PFSK-1 (cell line): Measurements from ENCODE around the gene PROKR1.

Source experiments
- FOXP2 ChIP-seq: optimal IDR thresholded peaks from 2 replicates; pipeline ENCODE3; 2011; ENCODE audit warnings: borderline replicate concordance, control low read depth, inconsistent platforms; ENCODE audit not compliant: insufficient read depth; ENCODE audit errors: extremely low read length, extremely low read depth
- POLR2AphosphoS5 ChIP-seq: IDR thresholded peaks from 2 replicates; pipeline ENCODE4 v1.6.1; 2012; ENCODE audit warnings: low read depth, mild to moderate bottlenecking, control low read depth, low read length, moderate library complexity
- REST ChIP-seq, 2 experiments: IDR thresholded peaks; 2 replicates each; pipeline versions ENCODE4 v1.6.1 to v1.8.0; 2011 to 2012; ENCODE audit warnings: low read depth in 2 of 2, low read length in 2 of 2, control low read depth in 1 of 2, inconsistent platforms in 1 of 2, mild to moderate bottlenecking in 1 of 2, moderate library complexity in 1 of 2; ENCODE audit not compliant: insufficient read depth in 1 of 2
- SIN3A ChIP-seq: IDR thresholded peaks from 2 replicates; pipeline ENCODE4 v1.6.1; 2012; ENCODE audit warnings: mild to moderate bottlenecking, low read length, moderate library complexity, borderline replicate concordance; ENCODE audit not compliant: insufficient read depth
- TAF1 ChIP-seq: IDR thresholded peaks from 2 replicates; pipeline ENCODE4 v1.6.1; 2012; ENCODE audit warnings: low read length, control low read depth, borderline replicate concordance; ENCODE audit not compliant: insufficient read depth

The PROKR1 gene

DNA sequence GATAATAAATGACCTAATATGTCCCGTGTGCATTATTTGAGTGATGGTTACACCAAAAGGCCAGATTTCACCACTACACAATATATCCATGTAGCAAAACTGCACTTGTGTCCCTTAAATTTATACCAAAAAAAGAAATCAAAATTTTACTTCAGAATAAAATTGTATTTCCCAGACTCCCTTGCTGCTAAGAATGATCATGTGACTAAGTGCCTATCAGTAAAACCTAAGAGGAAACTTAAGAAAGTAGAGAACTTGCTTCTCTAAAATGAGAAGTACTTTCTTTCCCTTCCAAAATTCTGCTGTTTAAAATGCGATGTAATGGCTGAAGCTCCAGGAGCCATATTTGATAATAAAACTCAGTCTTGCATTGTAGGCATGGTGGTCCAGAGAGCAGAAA, 24.0 kb downstream of the PROKR1 start:
- TF ChIP-seq TAF1 = no peak
- no peak for TF ChIP-seq POLR2AphosphoS5
- TF ChIP-seq FOXP2 = no peak
- TF ChIP-seq SIN3A = no peak
- no peak for TF ChIP-seq REST (IDR thresholded peaks at IDR 0.05; ENCODE audit: insufficient read depth in 1 of 2, low read depth in 2 of 2, low read length in 2 of 2)

DNA sequence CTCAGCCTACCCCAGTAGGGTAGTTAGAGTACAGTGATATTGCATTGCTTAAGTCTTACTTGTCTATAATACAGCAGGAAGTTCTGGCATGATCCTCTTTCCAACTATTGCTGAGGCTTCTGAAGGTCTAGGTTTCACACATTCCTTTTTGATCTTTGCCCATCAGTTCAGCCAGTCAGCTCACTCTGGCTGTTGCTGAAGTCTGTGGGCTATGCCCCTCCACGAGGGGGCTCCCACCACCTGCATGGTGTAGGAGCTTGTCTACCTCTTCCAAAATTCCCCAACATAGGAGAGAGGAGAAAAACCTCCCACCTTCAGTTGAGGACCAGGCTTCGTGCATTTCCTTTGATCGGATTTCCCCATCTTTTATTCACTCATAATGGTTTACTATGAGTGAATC, 26.3 kb downstream of the PROKR1 start:
- TF ChIP-seq SIN3A (no peak), FOXP2 (no peak), REST (IDR thresholded peaks at IDR 0.05; ENCODE audit: insufficient read depth in 1 of 2, low read depth in 2 of 2, low read length in 2 of 2) (no peak), POLR2AphosphoS5 (no peak), TAF1 (no peak)

GRCh38 chr2:68671961-68672360, 28.6 kb downstream of the PROKR1 start:
- TF ChIP-seq TAF1 (no peak), FOXP2 (no peak), REST (IDR thresholded peaks at IDR 0.05; ENCODE audit: insufficient read depth in 1 of 2, low read depth in 2 of 2, low read length in 2 of 2) (no peak), SIN3A (no peak), POLR2AphosphoS5 (no peak)

DNA sequence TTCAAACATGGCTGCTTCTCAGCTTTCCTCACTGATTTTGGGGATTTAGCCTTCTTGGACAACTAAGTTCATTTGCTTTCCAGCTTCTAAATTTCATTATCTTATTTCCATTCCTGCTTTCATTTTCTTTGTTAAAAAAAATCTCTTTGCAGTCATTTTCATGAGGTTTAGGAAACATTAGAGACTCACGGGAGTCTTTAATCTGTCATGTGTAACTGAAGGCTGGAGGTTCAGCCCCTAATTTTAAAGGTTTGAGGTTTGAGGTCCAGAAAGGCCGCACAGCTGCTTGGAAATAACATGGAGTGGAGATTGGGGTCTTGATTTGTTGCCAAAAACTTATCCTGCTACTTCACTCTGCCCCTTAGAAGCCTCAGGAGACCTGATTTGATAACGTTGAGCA, 30.3 kb downstream of the PROKR1 start:
- TF ChIP-seq REST (IDR thresholded peaks at IDR 0.05; ENCODE audit: insufficient read depth in 1 of 2, low read depth in 2 of 2, low read length in 2 of 2) (no peak), POLR2AphosphoS5 (no peak), TAF1 (no peak), FOXP2 (no peak), SIN3A (no peak)

DNA sequence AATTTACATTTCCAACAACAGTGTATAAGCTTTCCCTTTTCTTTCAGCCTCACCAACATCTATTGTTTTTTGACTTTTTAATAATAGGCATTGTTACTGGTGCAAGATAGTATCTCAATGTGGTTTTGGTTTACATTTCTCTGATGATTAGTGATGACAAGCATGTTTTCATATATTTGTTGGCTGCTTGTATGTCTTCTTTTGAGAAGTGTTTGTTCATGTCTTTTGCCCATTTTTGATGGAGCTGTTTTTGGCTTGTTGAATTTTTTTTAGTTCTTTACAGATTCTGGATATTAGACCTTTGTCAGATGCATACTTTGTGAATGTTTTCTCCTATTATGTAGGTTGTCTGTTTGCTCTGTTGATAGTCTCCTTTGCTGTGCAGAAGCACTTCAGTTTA, 32.1 kb downstream of the PROKR1 start:
- TF ChIP-seq POLR2AphosphoS5 = no peak
- TF ChIP-seq REST (IDR thresholded peaks at IDR 0.05; ENCODE audit: insufficient read depth in 1 of 2, low read depth in 2 of 2, low read length in 2 of 2) = no peak
- TF ChIP-seq FOXP2 = no peak
- TF ChIP-seq TAF1 = no peak
- no peak for TF ChIP-seq SIN3A
